Transverse colon (tissue), 4 donors: Measurements from ENCODE around the gene BCAS1.

Experiments
- CTCF ChIP-seq, 5 experiments: fragments of 200-600 bp in 3 of 5; fragments of 450-650 bp in 2 of 5; sonication (generic) in 3 of 5; IDR thresholded peaks; 1 replicate in 2 of 5; 2 replicates in 3 of 5; pipeline ENCODE4 v1.5.1; 2016 to 2017; ENCODE audit warnings: antibody characterized with exemption in 5 of 5, inconsistent platforms in 3 of 5, mild to moderate bottlenecking in 2 of 5, moderate library complexity in 1 of 5
- POLR2AphosphoS5 ChIP-seq, 3 donors: sonication (generic); formaldehyde crosslinking; IDR thresholded peaks; one replicate each; pipeline ENCODE4 v1.6.1; 2016; ENCODE audit warnings: antibody characterized with exemption in 3 of 3

- no peak for TF ChIP-seq POLR2AphosphoS5 (IDR thresholded peaks at IDR 0.05)
- no peak for TF ChIP-seq CTCF (IDR thresholded peaks at IDR 0.05)
Observed at GRCh38 chr20:53919886-53920285, 150.5 kb downstream of the BCAS1 start.
